Endothelial cell of umbilical vein (primary cell): ENCODE measurements around the gene PDK2. TPM values are rescaled to one million over a fixed set of nuclear protein-coding genes. Genes with fewer than 3 reads are reported as not detected.

Experiments used
- BruUV-seq: library from RNA; stranded (reverse); fragments of 400-500 nt; replicated peaks from 2 replicates; lab custom pipeline; 2021; lab: Mats Ljungman, UMichigan
- CTCF ChIA-PET: fragments of 300-600, 350-600 bp; sonication (Branson Sonifier 250); formaldehyde crosslinking; loops from one replicate; lab custom pipeline; 2021; ENCODE audit warnings: antibody characterized with exemption, inconsistent platforms; lab: Charles Lee
- POLR2A ChIA-PET: fragments of 300-600, 350-600 bp; sonication (Branson Sonifier 250); formaldehyde crosslinking; loops from one replicate; lab custom pipeline; 2021; ENCODE audit warnings: antibody characterized with exemption, inconsistent platforms; lab: Charles Lee
- DNase-seq: peaks from one replicate; pipeline ENCODE4 v3.0.0-alpha.2; 2011; ENCODE audit warnings: low read depth, low spot score
- FAIRE-seq: peaks from 2 replicates; lab custom pipeline; 2011; peaks lifted over from hg19 to GRCh38; lab: Jason Lieb, UNC
- H2AFZ ChIP-seq: 2 replicates; pipeline ENCODE4 v1.6.0; 2012; ENCODE audit warnings: low read depth, low read length, control low read depth, inconsistent platforms
- H3K27ac ChIP-seq: 2 replicates; pipeline ENCODE4 v1.5.1; 2011; ENCODE audit warnings: low read depth, mild to moderate bottlenecking, control low read depth, low read length, moderate library complexity; ENCODE audit not compliant: insufficient read depth
- H3K27me3 ChIP-seq, 2 experiments: 2 replicates each; pipeline versions ENCODE4 v1.6.0 to v1.6.1; 2011; ENCODE audit warnings: low read length in 2 of 2, mixed read lengths in 1 of 2; ENCODE audit not compliant: control insufficient read depth in 2 of 2, insufficient read depth in 2 of 2
- H3K36me3 ChIP-seq, 2 experiments: 2 replicates in 1 of 2; 3 replicates in 1 of 2; pipeline ENCODE4 v1.5.1; 2011; ENCODE audit warnings: low read length in 2 of 2, mild to moderate bottlenecking in 1 of 2, moderate library complexity in 1 of 2; ENCODE audit not compliant: control insufficient read depth in 2 of 2, insufficient read depth in 2 of 2; ENCODE audit errors: extremely low read depth in 1 of 2
- H3K4me1 ChIP-seq: 3 replicates; pipeline ENCODE4 v1.5.1; 2011; ENCODE audit warnings: mild to moderate bottlenecking, low read length; ENCODE audit not compliant: control insufficient read depth, insufficient read depth; ENCODE audit errors: extremely low read depth
- H3K4me2 ChIP-seq: 2 replicates; pipeline ENCODE4 v1.6.1; 2011; ENCODE audit warnings: low read length, control low read depth, mixed read lengths; ENCODE audit not compliant: insufficient read depth
- H3K4me3 ChIP-seq, 3 experiments: fragments of 200-600 bp in 1 of 3; sonication (generic), shearing (Covaris generic) in 1 of 3; replicated peaks in 1 of 3; 2 replicates each; pipeline ENCODE4 v1.5.1; 2011 to 2016; ENCODE audit warnings: control low read depth in 3 of 3, low read length in 3 of 3, mild to moderate bottlenecking in 2 of 3, inconsistent platforms in 1 of 3, low read depth in 1 of 3, moderate library complexity in 1 of 3; ENCODE audit not compliant: insufficient read depth in 1 of 3
- H3K79me2 ChIP-seq: 2 replicates; pipeline ENCODE4 v1.6.0; 2012; ENCODE audit warnings: low read length, inconsistent platforms; ENCODE audit not compliant: control insufficient read depth, insufficient read depth
- H3K9ac ChIP-seq: replicated peaks from 2 replicates; pipeline ENCODE3; 2011; ENCODE audit warnings: low read length, control low read depth; ENCODE audit not compliant: insufficient read depth; ENCODE audit errors: extremely low read depth
- H3K9me1 ChIP-seq: replicated peaks from 3 replicates; pipeline ENCODE4 v1.6.0; 2011; ENCODE audit warnings: mild to moderate bottlenecking, low read length; ENCODE audit not compliant: control insufficient read depth, insufficient read depth; ENCODE audit errors: extremely low read depth
- H3K9me3 ChIP-seq: replicated peaks from 2 replicates; pipeline ENCODE4 v1.5.1; 2012; ENCODE audit warnings: low read length, inconsistent platforms; ENCODE audit not compliant: control insufficient read depth, insufficient read depth
- H4K20me1 ChIP-seq: replicated peaks from 2 replicates; pipeline ENCODE3; 2011; ENCODE audit warnings: mild to moderate bottlenecking, low read length; ENCODE audit not compliant: control insufficient read depth, insufficient read depth; ENCODE audit errors: extremely low read depth
- CTCF ChIP-seq, 2 donors: IDR thresholded peaks; 1 replicate in 1 of 2; 2 replicates in 1 of 2; pipeline ENCODE4 v1.5.1; 2011; ENCODE audit warnings: low read length in 2 of 2, mild to moderate bottlenecking in 2 of 2, moderate library complexity in 2 of 2, control low read depth in 1 of 2, inconsistent platforms in 1 of 2, low read depth in 1 of 2; ENCODE audit not compliant: insufficient read depth in 1 of 2; ENCODE audit errors: extremely low read depth in 1 of 2
- EZH2 ChIP-seq: IDR thresholded peaks from 2 replicates; pipeline ENCODE4 v1.6.1; 2012; ENCODE audit warnings: borderline replicate concordance, low read depth, mild to moderate bottlenecking, moderate library complexity, low read length, inconsistent platforms; ENCODE audit not compliant: severe bottlenecking
- FOS ChIP-seq: IDR thresholded peaks from 2 replicates; pipeline ENCODE4 v1.6.1; 2011; ENCODE audit warnings: mild to moderate bottlenecking, low read length, moderate library complexity, borderline replicate concordance; ENCODE audit not compliant: insufficient read depth
- GATA2 ChIP-seq: IDR thresholded peaks from 2 replicates; pipeline ENCODE4 v1.7.0; 2011; ENCODE audit warnings: low read depth, mild to moderate bottlenecking, moderate library complexity, mixed read lengths, low read length; ENCODE audit not compliant: insufficient read length, insufficient read depth
- JUN ChIP-seq: IDR thresholded peaks from 2 replicates; pipeline ENCODE4 v1.6.1; 2011; ENCODE audit warnings: borderline replicate concordance, low read depth; ENCODE audit not compliant: insufficient read length, insufficient read depth
- MAX ChIP-seq: IDR thresholded peaks from 2 replicates; pipeline ENCODE4 v1.6.1; 2011; ENCODE audit not compliant: insufficient read depth, insufficient read length
- MYC ChIP-seq: IDR thresholded peaks from one replicate; pipeline ENCODE4 v1.6.1; 2011; ENCODE audit warnings: mild to moderate bottlenecking, low read depth, low read length
- POLR2A ChIP-seq: IDR thresholded peaks from 2 replicates; pipeline ENCODE4 v1.6.1; 2012; ENCODE audit warnings: low read depth, mild to moderate bottlenecking, control low read depth, low read length
- POLR2AphosphoS5 ChIP-seq: IDR thresholded peaks from 2 replicates; pipeline ENCODE4 v1.6.1; 2012; ENCODE audit warnings: low read depth, mild to moderate bottlenecking, control low read depth, low read length, moderate library complexity; ENCODE audit not compliant: insufficient read depth
- dilution Hi-C: fragments of 300-500 bp; cut with MboI; formaldehyde crosslinking; loops from one replicate; pipeline ENCODE4 v1.15.0; 2019; ENCODE audit warnings: low sequenced_read_pairs; ENCODE audit not compliant: extremely low pct_ligation_motif_present
- intact Hi-C: fragments of 100-400 bp; cut with micrococcal nuclease; formaldehyde crosslinking; loops from one replicate; pipeline ENCODE4 v1.10.0; 2022
- polyA plus RNA-seq, 4 experiments: library from polyadenylated mRNA; depleted of rRNA in 3 of 4; stranded (reverse) in 3 of 4; unstranded in 1 of 4; fragments of >200 nt; gene quantifications; 2 replicates each; pipeline versions ENCODE4 v1.2.1 to v1.2.3, GENCODE V29; 2011 to 2012; ENCODE audit warnings: missing spikeins in 1 of 4
- total RNA-seq: library from RNA; stranded (reverse); gene quantifications from 2 replicates; pipeline ENCODE4 v1.2.3, GENCODE V29; 2021

PDK2 gene
- total and polyA plus RNA-seq, 2 donors (not counting 3 experiments of a cell fraction or from before 2014, with no cell fraction given), result 21.3 to 114 TPM

- Histone ChIP-seq H3K4me2 (peak within 1 kb of the TSS; percentile 87), H3K79me2 (no peaks in the 10 kb centered on the region), H3K36me3 (peaks cover 0 to 8% of the 10 kb centered on the region in 2 experiments), H3K4me1 (peaks cover 21% of the 10 kb centered on the region), H3K4me3 (peak within 1 kb of the TSS; percentile 22 to 53 (median 31)), H3K9ac (peak within 1 kb of the TSS; percentile 51), H3K27ac (peak within 1 kb of the TSS; percentile 56), H3K9me3 (no peaks in the 10 kb centered on the region), H3K9me1 (no peaks in the 10 kb centered on the region), H3K27me3 (no peaks in the 10 kb centered on the region), H2AFZ (peak within 1 kb of the TSS; percentile 40), H4K20me1 (no peaks in the 10 kb centered on the region)
- TF ChIP-seq MYC, result no peak
- no peak for TF ChIP-seq POLR2AphosphoS5
- TF ChIP-seq GATA2, result no peak
- no peak for TF ChIP-seq FOS
- no peak for TF ChIP-seq CTCF (IDR thresholded peaks at IDR 0.05; ENCODE audit: extremely low read depth in 1 of 2, insufficient read depth in 1 of 2, low read depth in 1 of 2, low read length in 2 of 2)
- TF ChIP-seq POLR2A, result no peak
- TF ChIP-seq MAX, result no peak
- TF ChIP-seq JUN, result no peak
- TF ChIP-seq EZH2, result no peak
- DNase-seq, result peak; percentile 53
- POLR2A ChIA-PET, result interaction anchor here (0.7 kb wide), 1 partner anchor 57 kb away, joined by 5 read pairs; no protein-coding TSS in a partner anchor
- CTCF ChIA-PET, result interaction anchor here (0.7 to 3.7 kb wide), 10 partner anchors 10 to 162 kb away, joined by 3 to 37 read pairs (median 6); no protein-coding TSS in a partner anchor
- BruUV-seq, result no TSS peak
- FAIRE-seq, result peak; percentile 42
- dilution Hi-C loops (no loop called here), intact Hi-C loops (no loop called here)
These were observed 34.8 kb downstream of the PDK2 start, which contains the start of gene SAMD14 for GRCh38 chr17:50129728-50130558. Gene SAMD14, minus strand, starts transcription at chr17:50130160. Its CDS starts 5,201 bp downstream, at chr17:50124959.
